ENCODE data around the gene TMX2. TPM values are rescaled to one million over a fixed set of nuclear protein-coding genes. Genes with fewer than 3 reads are reported as not detected.
"Not testable (repeated sequence)": the region's sequence is repeated elsewhere in the genome, so short reads cannot be mapped to it uniquely, and the experiment has no call there.

Gene TMX2
- total RNA-seq, 2 experiments from 2014 or later = 62.9 to 74.2 TPM

DNA sequence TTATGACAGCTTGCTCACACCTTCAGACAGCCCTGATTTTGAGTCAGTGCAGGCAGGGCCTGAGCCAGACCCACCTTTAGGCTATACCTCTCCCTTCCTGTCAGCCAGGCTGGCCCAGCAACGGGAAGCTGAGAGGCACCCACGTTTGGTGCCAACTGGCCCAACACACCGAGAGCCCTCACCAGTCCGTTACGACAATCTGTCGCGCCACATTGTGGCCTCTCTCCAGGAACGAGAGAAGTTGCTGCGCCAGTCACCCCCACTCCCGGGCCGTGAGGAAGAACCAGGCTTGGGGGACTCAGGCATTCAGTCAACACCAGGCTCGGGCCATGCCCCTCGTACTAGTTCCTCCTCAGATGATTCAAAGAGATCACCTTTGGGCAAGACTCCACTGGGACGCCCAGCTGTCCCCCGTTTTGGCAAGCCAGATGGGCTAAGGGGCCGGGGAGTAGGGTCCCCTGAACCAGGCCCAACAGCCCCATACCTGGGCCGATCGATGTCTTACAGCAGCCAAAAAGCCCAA is 13.5 kb upstream of the TMX2 start:
- ChIA-PET POLR2A (no interaction called here), CTCF (interaction anchor here (1.3 kb wide), 2 partner anchors 10 to 26 kb away, joined by 4 to 5 read pairs; no protein-coding TSS in a partner anchor)
- Mint-ChIP-seq H3K27me3 (no peaks in the 10 kb centered on the region), H3K9me3 (no peaks in the 10 kb centered on the region), H3K4me3 (no peak overlapping the region), H3K36me3 (ENCODE audit: low read depth) (peaks cover 42% of the 10 kb centered on the region), H3K27ac (no peak overlapping the region), H3K4me1 (no peaks in the 10 kb centered on the region)
- no peak for DNase-seq

DNA sequence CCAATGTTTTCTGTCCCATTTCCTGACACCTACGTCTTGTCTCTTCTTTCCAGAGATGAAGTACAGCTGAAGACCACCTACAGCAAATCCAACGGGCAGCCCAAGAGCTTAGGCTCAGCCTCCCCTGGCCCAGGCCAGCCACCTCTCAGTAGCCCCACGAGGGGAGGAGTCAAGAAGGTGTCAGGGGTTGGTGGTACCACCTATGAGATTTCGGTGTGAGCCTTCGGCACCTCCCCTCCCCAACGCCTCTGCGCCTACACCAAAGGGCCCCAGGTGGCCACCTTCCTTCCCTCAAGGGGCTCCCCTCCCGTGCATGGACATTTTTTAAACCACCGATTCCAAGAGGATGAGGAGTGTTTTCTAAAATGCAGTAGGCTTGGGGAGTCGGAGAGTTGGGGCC is 12.6 kb upstream of the TMX2 start:
- POLR2A ChIA-PET = no interaction called here
- no peak overlapping the region for H3K27ac Mint-ChIP-seq
- H3K4me1 Mint-ChIP-seq = no peaks in the 10 kb centered on the region
- no peak overlapping the region for H3K4me3 Mint-ChIP-seq
- DNase-seq = no peak
- CTCF ChIA-PET = interaction anchor here (1.0 to 1.5 kb wide), 2 partner anchors 24 to 101 kb away, joined by 3 read pairs; no protein-coding TSS in a partner anchor
- no peaks in the 10 kb centered on the region for H3K27me3 Mint-ChIP-seq
- peaks cover 48% of the 10 kb centered on the region for H3K36me3 Mint-ChIP-seq (ENCODE audit: low read depth)
- no peaks in the 10 kb centered on the region for H3K9me3 Mint-ChIP-seq

DNA sequence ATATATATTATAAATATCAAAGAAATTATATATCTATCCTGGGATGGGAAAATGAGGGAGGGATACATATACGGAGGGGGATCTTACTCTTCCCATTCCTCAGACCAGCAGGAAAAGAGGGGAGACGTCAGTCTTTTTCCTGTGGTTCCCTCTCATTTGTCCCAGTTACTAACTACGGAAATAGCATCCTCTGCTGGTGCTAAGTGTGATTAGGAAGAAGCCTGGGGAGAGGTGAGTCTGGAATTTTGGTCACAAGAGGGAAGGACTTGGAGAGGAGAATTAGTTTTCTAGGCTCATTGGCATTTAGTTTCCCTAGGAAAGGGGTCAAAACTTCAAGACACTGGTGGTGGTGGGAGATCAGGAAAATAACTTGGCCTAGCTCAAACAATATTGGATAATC is 12.0 kb upstream of the TMX2 start:
- no peak overlapping the region for H3K4me3 Mint-ChIP-seq
- no peak overlapping the region for H3K27ac Mint-ChIP-seq
- peaks cover 48% of the 10 kb centered on the region for H3K36me3 Mint-ChIP-seq (ENCODE audit: low read depth)
- CTCF ChIA-PET = interaction anchor here (1.0 to 1.5 kb wide), 2 partner anchors 24 to 100 kb away, joined by 3 read pairs; no protein-coding TSS in a partner anchor
- H3K4me1 Mint-ChIP-seq = no peaks in the 10 kb centered on the region
- no peak for DNase-seq
- no peaks in the 10 kb centered on the region for H3K9me3 Mint-ChIP-seq
- POLR2A ChIA-PET = no interaction called here
- no peaks in the 10 kb centered on the region for H3K27me3 Mint-ChIP-seq

DNA sequence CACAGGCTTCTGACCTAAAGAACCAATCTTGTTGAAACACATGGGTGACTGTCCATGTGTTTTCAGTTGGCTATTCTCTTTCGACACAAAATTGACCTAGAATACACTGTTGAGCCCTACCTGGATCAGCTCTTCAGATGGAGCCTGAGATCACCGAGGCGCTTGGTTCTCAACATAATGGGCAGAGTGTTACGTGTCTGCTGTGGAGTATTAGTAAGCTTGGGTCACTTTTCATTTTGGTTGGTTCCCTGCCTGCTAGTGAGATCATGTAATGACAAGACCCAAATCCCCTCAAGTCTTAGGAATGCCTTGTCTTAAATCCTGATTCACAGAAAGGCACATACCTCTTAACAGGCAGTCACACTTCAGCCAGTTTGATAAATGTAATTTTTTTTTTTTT is 9.1 kb upstream of the TMX2 start:
- peaks cover 36% of the 10 kb centered on the region for H3K36me3 Mint-ChIP-seq (ENCODE audit: low read depth)
- no peak for DNase-seq
- ChIA-PET CTCF (interaction anchor here (0.7 kb wide), 1 partner anchor 341 kb away, joined by 3 read pairs; no protein-coding TSS in a partner anchor), POLR2A (no interaction called here)
- H3K27me3 Mint-ChIP-seq = no peaks in the 10 kb centered on the region
- H3K27ac Mint-ChIP-seq = no peak overlapping the region
- no peak overlapping the region for H3K4me3 Mint-ChIP-seq
- H3K9me3 Mint-ChIP-seq = no peaks in the 10 kb centered on the region
- peaks cover 4% of the 10 kb centered on the region for H3K4me1 Mint-ChIP-seq

DNA sequence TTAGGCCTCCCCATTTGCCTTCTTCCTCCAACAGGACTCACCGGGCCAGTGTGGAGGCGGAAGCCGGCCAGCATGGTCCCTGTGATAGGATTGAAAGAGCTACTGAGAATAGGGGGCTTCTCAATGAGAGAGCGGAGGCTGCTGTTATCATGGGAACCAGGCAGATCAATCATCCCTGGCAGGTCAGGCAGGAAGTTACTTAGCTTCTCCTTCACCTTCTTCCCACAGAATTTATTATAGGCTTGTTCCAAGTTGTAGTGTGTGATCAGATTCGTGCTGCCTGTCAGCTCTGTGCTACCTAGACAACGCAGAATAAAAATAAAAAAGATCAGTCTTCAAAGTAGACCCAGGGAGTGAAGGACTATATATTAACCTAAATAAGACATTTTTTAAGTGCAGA is 7.5 kb upstream of the TMX2 start:
- H3K27ac Mint-ChIP-seq = peak overlapping the region; percentile 7
- no peaks in the 10 kb centered on the region for H3K9me3 Mint-ChIP-seq
- H3K4me1 Mint-ChIP-seq = peaks cover 15% of the 10 kb centered on the region
- DNase-seq = no peak
- H3K4me3 Mint-ChIP-seq = no peak overlapping the region
- CTCF ChIA-PET = interaction anchor here (0.9 to 1.8 kb wide), 2 partner anchors 30 to 61 kb away, joined by 4 read pairs; no protein-coding TSS in a partner anchor
- H3K36me3 Mint-ChIP-seq (ENCODE audit: low read depth) = peaks cover 28% of the 10 kb centered on the region
- no peaks in the 10 kb centered on the region for H3K27me3 Mint-ChIP-seq
- POLR2A ChIA-PET = interaction anchor here (0.7 kb wide), 1 partner anchor 53 kb away, joined by 7 read pairs; no protein-coding TSS in a partner anchor

DNA sequence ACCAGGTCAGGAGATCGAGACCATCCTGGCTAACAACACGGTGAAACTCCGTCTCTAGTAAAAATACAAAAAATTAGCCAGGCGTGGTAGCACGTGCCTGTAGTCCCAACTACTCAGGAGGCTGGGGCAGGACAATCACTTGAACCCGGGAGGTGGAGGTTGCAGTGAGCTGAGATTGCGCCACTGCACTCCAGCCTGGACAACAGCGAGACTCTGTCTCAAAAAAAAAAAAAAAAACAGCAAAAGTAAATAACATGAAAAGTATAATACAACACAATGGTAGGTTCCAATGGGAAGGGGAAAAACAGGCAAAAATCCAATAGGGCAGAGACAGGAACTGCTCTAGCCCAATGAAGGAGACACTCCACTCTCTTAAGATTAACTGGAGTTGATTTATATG is 7.0 kb upstream of the TMX2 start:
- not testable (repeated sequence) for H3K27ac Mint-ChIP-seq, H3K4me3 Mint-ChIP-seq, H3K9me3 Mint-ChIP-seq, H3K27me3 Mint-ChIP-seq, DNase-seq
- peaks cover 26% of the 10 kb centered on the region for H3K36me3 Mint-ChIP-seq (ENCODE audit: low read depth)
- peaks cover 18% of the 10 kb centered on the region for H3K4me1 Mint-ChIP-seq
- ChIA-PET POLR2A (interaction anchor here (0.7 kb wide), 1 partner anchor 52 kb away, joined by 7 read pairs; no protein-coding TSS in a partner anchor), CTCF (interaction anchor here (1.4 to 1.8 kb wide), 2 partner anchors 17 to 30 kb away, joined by 3 to 4 read pairs; no protein-coding TSS in a partner anchor)

DNA sequence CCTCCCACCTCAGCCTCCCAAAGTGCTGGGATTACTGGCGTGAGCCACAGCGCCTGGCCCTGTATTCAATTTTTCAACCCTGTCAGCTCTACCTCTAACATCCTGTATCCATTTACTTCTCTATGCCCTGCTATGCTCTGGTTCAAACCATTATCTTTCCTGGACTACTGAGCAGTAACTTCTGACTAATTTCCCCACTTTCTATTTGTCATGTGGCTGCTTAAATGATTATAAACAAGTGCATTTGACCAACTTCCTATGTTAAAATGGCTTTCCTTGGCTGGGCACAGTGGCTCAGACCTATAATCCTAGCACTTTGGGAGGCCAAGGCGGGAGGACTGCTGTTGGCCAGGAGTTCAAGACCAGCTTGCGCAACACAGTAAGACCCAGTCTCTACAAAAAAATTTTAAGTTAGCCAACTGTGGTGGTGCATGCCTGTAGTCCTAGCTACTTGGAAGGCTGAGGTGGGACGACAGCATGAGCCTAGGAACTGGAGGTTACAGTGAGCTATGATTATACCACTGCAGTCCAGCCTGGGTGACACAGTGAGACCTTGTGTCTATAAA is 2.5 kb upstream of the TMX2 start:
- ChIA-PET CTCF (interaction anchor here (1.1 to 2.2 kb wide), 2 partner anchors 8 to 22 kb away, joined by 4 to 5 read pairs; no protein-coding TSS in a partner anchor), POLR2A (no interaction called here)
- H3K27ac Mint-ChIP-seq = no peak overlapping the region
- H3K4me1 Mint-ChIP-seq = peaks cover 48% of the 10 kb centered on the region
- DNase-seq = no peak
- H3K27me3 Mint-ChIP-seq = no peaks in the 10 kb centered on the region
- peaks cover 10% of the 10 kb centered on the region for H3K36me3 Mint-ChIP-seq (ENCODE audit: low read depth)
- H3K4me3 Mint-ChIP-seq = no peak overlapping the region
- H3K9me3 Mint-ChIP-seq = no peaks in the 10 kb centered on the region

DNA sequence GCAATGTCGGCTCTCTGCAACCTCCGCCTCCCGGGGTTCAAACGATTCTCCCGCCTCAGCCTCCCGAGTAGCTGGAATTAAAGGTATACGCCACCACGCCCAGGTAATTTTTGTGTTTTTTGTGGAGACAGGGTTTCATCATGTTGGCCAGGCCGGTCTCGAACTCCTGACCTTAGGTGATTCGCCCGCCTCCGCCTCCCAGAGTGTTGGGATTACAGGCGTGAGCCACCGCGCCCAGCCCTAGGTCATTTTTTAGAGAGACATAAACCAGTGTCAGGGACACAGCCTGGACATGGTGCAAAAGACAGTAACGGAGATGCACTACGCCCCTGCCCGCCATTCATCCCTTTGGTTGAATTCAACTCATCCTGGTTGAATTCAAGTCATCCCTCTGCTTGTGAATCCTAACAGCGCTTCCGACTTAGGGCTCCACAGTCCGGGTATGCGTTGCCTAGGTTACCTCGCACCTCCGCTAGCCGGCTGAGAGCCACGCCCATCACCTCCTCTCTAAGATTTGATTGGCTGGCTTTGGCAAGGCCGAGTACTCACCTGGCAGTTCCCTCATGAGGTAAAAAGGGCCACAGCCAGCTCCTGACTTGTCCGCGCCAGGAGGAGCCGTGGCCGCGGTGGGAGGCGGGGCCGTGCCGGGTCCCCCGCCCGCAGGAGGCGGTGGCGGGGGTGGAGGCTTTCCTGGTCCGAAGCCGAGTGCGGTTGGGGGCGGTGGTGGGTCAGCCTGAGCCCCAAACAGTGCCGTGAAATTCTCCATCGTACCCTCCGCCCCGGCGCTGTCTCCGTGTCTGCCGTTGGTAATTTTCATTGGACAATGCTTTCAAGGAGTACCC is 758 bp upstream of the TMX2 start, which contains the start of gene MED19:
TSS of gene MED19 (minus strand) at position 802 of the 842 bp plus-strand sequence. CDS start at position 766, 36 bp downstream.
- Mint-ChIP-seq H3K4me1 (peaks cover 48% of the 10 kb centered on the region), H3K36me3 (ENCODE audit: low read depth) (peaks cover 12% of the 10 kb centered on the region), H3K9me3 (no peaks in the 10 kb centered on the region), H3K27ac (peak within 1 kb of the TSS; percentile 93), H3K27me3 (no peaks in the 10 kb centered on the region), H3K4me3 (peak within 1 kb of the TSS; percentile 92)
- ChIA-PET POLR2A (interaction anchor here (0.6 to 0.9 kb wide), 2 partner anchors 30 to 39 kb away, joined by 3 to 4 read pairs; partner anchors contain the start of gene SELENOH), CTCF (interaction anchor here (0.7 to 2.7 kb wide), 5 partner anchors 9 to 119 kb away, joined by 3 to 9 read pairs (median 5); no protein-coding TSS in a partner anchor)
- DNase-seq = peak; percentile 86

DNA sequence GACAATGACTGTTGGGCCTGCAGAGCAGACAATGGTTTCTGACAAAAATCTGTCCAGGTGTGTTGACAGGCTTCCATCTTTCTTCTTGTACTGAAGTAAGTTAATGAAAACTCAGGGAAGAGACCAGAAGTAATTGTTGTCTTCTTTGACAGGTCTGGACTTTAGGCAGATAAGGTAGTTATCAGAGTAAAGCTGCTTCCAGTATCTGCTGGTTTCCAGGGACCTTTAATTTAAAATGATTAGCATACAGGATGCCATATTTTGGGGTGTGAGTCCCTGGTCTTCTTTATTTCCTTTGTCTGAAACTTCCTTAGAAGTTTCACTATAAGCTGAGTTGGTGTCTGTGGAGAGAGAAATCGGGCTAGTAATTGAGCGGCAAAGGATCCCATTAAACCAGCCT is 1.4 kb downstream of the TMX2 start:
- no peaks in the 10 kb centered on the region for H3K9me3 Mint-ChIP-seq
- H3K4me1 Mint-ChIP-seq = peaks cover 41% of the 10 kb centered on the region
- no peaks in the 10 kb centered on the region for H3K27me3 Mint-ChIP-seq
- peak overlapping the region; percentile 92 for H3K4me3 Mint-ChIP-seq
- POLR2A ChIA-PET = no interaction called here
- DNase-seq = no peak
- CTCF ChIA-PET = interaction anchor here (0.6 to 2.7 kb wide), 5 partner anchors 9 to 186 kb away, joined by 3 to 9 read pairs (median 4); no protein-coding TSS in a partner anchor
- peaks cover 18% of the 10 kb centered on the region for H3K36me3 Mint-ChIP-seq (ENCODE audit: low read depth)
- H3K27ac Mint-ChIP-seq = peak overlapping the region; percentile 7

DNA sequence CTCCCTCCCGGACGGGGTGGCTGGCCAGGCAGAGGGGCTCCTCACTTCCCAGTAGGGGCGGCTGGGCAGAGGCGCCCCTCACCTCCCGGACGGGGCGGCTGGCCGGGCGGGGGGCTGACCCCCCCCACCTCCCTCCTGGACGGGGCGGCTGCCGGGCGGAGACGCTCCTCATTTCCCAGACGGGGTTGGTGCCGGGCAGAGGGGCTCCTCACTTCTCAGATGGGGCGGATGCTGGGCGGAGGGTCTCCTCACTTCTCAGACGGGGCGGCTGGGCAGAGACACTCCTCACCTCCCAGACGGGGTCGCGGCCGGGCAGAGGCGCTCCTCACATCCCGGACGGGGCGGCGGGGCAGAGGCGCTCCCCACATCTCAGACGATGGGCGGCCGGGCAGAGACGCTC is 4.3 kb downstream of the TMX2 start:
- POLR2A ChIA-PET, H3K27ac Mint-ChIP-seq: not testable (repeated sequence)
- H3K36me3 Mint-ChIP-seq (ENCODE audit: low read depth) = peaks cover 18% of the 10 kb centered on the region

DNA sequence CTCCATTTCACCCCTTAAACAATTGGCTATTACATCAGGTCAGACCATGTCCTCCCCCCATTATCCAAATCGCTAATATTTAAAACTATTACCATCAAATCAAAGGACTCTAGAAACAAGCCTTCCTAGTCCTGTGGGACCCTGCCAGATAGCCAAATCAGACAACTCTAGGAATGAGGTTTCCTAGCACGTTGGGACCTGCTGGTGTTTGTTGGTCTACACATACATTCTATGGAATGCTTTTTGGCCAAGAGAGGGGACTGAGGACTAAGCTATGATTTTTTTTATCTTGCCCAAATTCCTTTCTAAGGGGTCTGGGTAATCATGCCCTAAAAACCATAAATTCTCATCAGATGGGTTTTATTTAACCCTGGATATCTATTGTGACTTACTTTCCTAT is 14.8 kb downstream of the TMX2 start:
- POLR2A ChIA-PET = no interaction called here
- H3K27me3 Mint-ChIP-seq = no peaks in the 10 kb centered on the region
- no peaks in the 10 kb centered on the region for H3K9me3 Mint-ChIP-seq
- no peaks in the 10 kb centered on the region for H3K36me3 Mint-ChIP-seq (ENCODE audit: low read depth)
- peaks cover 14% of the 10 kb centered on the region for H3K4me1 Mint-ChIP-seq
- DNase-seq = no peak
- CTCF ChIA-PET = no interaction called here
- no peak overlapping the region for H3K4me3 Mint-ChIP-seq
- H3K27ac Mint-ChIP-seq = no peak overlapping the region

More for the DNA sequence above, 4.3 kb downstream of the TMX2 start:
- H3K9me3 Mint-ChIP-seq, DNase-seq, H3K27me3 Mint-ChIP-seq, H3K4me3 Mint-ChIP-seq, CTCF ChIA-PET: not testable (repeated sequence)
- peaks cover 17% of the 10 kb centered on the region for H3K4me1 Mint-ChIP-seq

DNA sequence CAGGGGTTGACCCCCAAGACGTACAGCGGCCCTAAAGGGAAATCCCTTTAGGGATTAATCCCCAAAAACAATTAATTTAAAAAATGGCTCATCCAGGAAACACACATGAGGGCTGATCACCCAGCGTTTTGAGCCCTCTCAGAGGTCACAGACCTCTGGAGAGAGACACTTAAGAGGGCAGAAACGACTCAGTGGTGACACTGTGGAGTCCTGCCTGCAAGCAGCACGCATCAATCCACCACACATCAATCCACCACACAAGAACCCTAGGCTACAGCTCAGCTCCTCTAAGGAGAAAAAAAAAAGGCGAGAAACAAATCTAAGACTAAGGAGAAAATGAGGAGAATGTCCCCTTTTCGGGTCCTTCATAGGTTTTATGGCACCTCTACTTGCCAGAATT is 16.4 kb downstream of the TMX2 start:
- Mint-ChIP-seq H3K9me3 (no peaks in the 10 kb centered on the region), H3K36me3 (ENCODE audit: low read depth) (no peaks in the 10 kb centered on the region), H3K4me1 (peaks cover 14% of the 10 kb centered on the region), H3K4me3 (no peak overlapping the region), H3K27me3 (no peaks in the 10 kb centered on the region), H3K27ac (no peak overlapping the region)
- ChIA-PET POLR2A (no interaction called here), CTCF (interaction anchor here (1.5 to 1.8 kb wide), 3 partner anchors 12 to 88 kb away, joined by 3 to 5 read pairs (median 4); partner anchors contain the start of gene SELENOH)
- no peak for DNase-seq

All from activated CD4-positive, alpha-beta T cell treated with anti-CD3 and anti-CD28 coated beads, Interleukin-2, amount 10 ng/mL, durations not matched to agents 7 days and 5 days (primary cell).